H1 (cell line): Measurements from ENCODE around the gene GMIP. TPM values are rescaled to one million over a fixed set of nuclear protein-coding genes. Genes with fewer than 3 reads are reported as not detected.
A peak's percentile ranks its signal among the peaks of the same experiment; 100 is the strongest.

ENCODE experiments used
- BCL11A ChIP-seq, 2 experiments: IDR thresholded peaks; one replicate each; pipeline ENCODE4 v1.6.1; 2011; ENCODE audit warnings: low read depth in 2 of 2, low read length in 2 of 2, mild to moderate bottlenecking in 2 of 2
- BRCA1 ChIP-seq: IDR thresholded peaks from 2 replicates; pipeline ENCODE4 v1.6.1; 2012; ENCODE audit warnings: low read depth, low read length, improper control_type of control experiment
- CBX5 ChIP-seq: fragments of 300-800, 300-1000 bp; sonication (generic); IDR thresholded peaks from 2 replicates; pipeline ENCODE4 v1.7.1; 2016; ENCODE audit warnings: antibody characterized with exemption, low read length, low read depth
- CHD1 ChIP-seq: IDR thresholded peaks from 2 replicates; pipeline ENCODE4 v1.6.1; 2012; ENCODE audit warnings: low read depth, low read length, improper control_type of control experiment
- CHD2 ChIP-seq: IDR thresholded peaks from 2 replicates; pipeline ENCODE4 v1.6.1; 2012; ENCODE audit warnings: low read length, improper control_type of control experiment
- EGR1 ChIP-seq: IDR thresholded peaks from 2 replicates; pipeline ENCODE4 v1.6.1; 2011; ENCODE audit warnings: low read depth, low read length, borderline replicate concordance
- EP300 ChIP-seq, 2 experiments: IDR thresholded peaks; 1 replicate in 1 of 2; 2 replicates in 1 of 2; pipeline ENCODE4 v1.6.1; 2011 to 2012; ENCODE audit warnings: low read depth in 2 of 2, low read length in 2 of 2, mild to moderate bottlenecking in 2 of 2, borderline replicate concordance in 1 of 2, inconsistent platforms in 1 of 2, moderate library complexity in 1 of 2
- FOSL1 ChIP-seq: IDR thresholded peaks from 2 replicates; pipeline ENCODE4 v1.6.1; 2011; ENCODE audit warnings: mild to moderate bottlenecking, low read depth, low read length, moderate library complexity; ENCODE audit not compliant: insufficient read depth
- HDAC6 ChIP-seq: IDR thresholded peaks from one replicate; pipeline ENCODE4 v1.7.1; 2012; ENCODE audit warnings: low read depth, mild to moderate bottlenecking, inconsistent platforms, low read length, moderate library complexity
- JUN ChIP-seq: IDR thresholded peaks from 2 replicates; pipeline ENCODE4 v1.6.1; 2011; ENCODE audit warnings: low read depth, mild to moderate bottlenecking, improper control_type of control experiment, low read length
- KDM4A ChIP-seq: IDR thresholded peaks from one replicate; pipeline ENCODE4 v1.7.1; 2012; ENCODE audit warnings: low read depth, mild to moderate bottlenecking, moderate library complexity, low read length, inconsistent platforms; ENCODE audit not compliant: severe bottlenecking
- MAX ChIP-seq: IDR thresholded peaks from 2 replicates; pipeline ENCODE4 v1.6.1; 2012; ENCODE audit warnings: inconsistent platforms
- PHF8 ChIP-seq: fragments of 200-600 bp; sonication (generic); conservative IDR thresholded peaks from 2 replicates; pipeline ENCODE4 v1.7.1; 2012; ENCODE audit warnings: low read depth, mild to moderate bottlenecking, inconsistent platforms, low read length, moderate library complexity
- RNF2 ChIP-seq: fragments of 200-900, 300-1000 bp; sonication (generic); IDR thresholded peaks from 2 replicates; pipeline ENCODE4 v1.7.1; 2016; ENCODE audit warnings: borderline replicate concordance, low read depth, mild to moderate bottlenecking, antibody characterized with exemption, low read length; ENCODE audit not compliant: poor library complexity, severe bottlenecking; ENCODE audit errors: missing control alignments
- SAP30 ChIP-seq: fragments of 300-600 bp; sonication (generic); IDR thresholded peaks from 2 replicates; pipeline ENCODE4 v1.7.1; 2012; ENCODE audit warnings: low read length, moderate library complexity, mild to moderate bottlenecking, inconsistent platforms; ENCODE audit not compliant: insufficient read depth, insufficient replicate concordance
- SIN3A ChIP-seq, 2 experiments: IDR thresholded peaks in 1 of 2; conservative IDR thresholded peaks in 1 of 2; 2 replicates each; pipeline ENCODE4 v1.6.1; 2011 to 2012; ENCODE audit warnings: low read length in 2 of 2, improper control_type of control experiment in 1 of 2, low read depth in 1 of 2, mild to moderate bottlenecking in 1 of 2
- SIX5 ChIP-seq: IDR thresholded peaks from 2 replicates; pipeline ENCODE4 v1.6.1; 2011; ENCODE audit warnings: mild to moderate bottlenecking, low read depth, low read length
- SP2 ChIP-seq: IDR thresholded peaks from 2 replicates; pipeline ENCODE4 v1.6.1; 2012; ENCODE audit warnings: mild to moderate bottlenecking, low read length, inconsistent platforms
- TBP ChIP-seq: IDR thresholded peaks from 2 replicates; pipeline ENCODE4 v1.6.1; 2011; ENCODE audit warnings: low read depth, low read length, improper control_type of control experiment
- USF2 ChIP-seq: IDR thresholded peaks from 2 replicates; pipeline ENCODE4 v1.6.1; 2011; ENCODE audit warnings: low read length, improper control_type of control experiment
- ZNF274 ChIP-seq: IDR thresholded peaks from 2 replicates; pipeline ENCODE4 v1.7.0; 2012; ENCODE audit warnings: low read length, borderline replicate concordance; ENCODE audit errors: extremely low read depth
- polyA plus RNA-seq, 7 experiments: library from polyadenylated mRNA; depleted of rRNA in 3 of 7; stranded (reverse) in 5 of 7; unstranded in 2 of 7; fragments of >200 nt in 5 of 7; fragments of 200-250 nt in 2 of 7; gene quantifications; 1 replicate in 5 of 7; 2 replicates in 1 of 7; 4 replicates in 1 of 7; pipeline versions ENCODE4 v1.2.1 to v1.2.3, GENCODE V29; 2011 to 2013; ENCODE audit warnings: missing spikeins in 2 of 7, mixed read lengths in 2 of 7
- total RNA-seq: library from RNA; stranded (reverse); fragmentation: NEBNext Ultra II Directional; extraction: Animal tissue kit (Norgen Biotek cat#: 25700); gene quantifications from 2 replicates; pipeline ENCODE4 v1.2.1, GENCODE V29; 2021

Gene GMIP
- total and polyA plus RNA-seq, 2 of the 8 experiments (the other 6 are each of a cell fraction or from before 2014, with no cell fraction given) = 5.7 to 18.1 TPM

DNA sequence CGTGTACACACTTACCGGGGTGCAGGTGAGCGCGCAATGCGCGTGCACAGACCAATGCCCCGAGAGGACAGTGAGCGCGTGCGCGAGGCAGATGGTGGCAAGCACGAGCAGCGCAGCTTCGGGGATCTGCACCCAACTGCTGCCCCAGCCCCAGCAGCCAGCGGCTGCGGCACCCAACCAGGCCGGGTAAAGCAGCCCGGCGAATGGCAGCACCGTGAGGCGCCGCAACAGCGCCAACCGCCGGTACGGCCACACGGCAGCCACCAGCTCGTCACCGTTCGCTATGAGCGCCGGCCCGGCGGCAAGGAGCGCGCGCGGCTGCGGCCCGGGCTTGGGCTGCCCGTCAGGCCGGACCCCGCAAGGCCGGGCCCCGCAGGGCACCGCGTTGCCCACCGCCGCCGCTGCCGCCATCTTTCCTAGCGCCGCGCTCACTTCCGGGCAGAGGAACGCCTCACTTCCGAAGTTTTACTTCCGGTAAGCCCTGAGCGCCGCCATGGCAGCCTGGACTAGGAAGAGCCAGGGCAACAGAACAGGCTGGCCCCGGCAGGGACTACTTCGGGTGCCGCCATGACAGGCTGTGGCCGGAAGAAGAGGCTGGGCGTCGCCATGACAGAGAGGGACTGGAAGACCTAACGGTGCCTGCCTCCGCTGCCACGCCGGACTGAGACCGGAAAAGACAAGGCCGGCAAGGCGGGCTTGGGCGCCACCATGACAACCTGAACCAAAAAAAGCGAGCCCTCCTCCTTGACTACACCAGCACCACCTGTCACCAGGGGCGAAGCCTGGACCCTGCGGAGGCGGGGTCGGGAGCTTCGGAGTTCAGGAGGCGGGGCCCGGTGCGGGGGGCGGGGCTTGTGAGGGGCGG, 20.0 kb upstream of the GMIP start, which contains the start of gene ATP13A1 (continued):
- TF ChIP-seq USF2 = no peak
- TF ChIP-seq SIN3A (conservative IDR thresholded peaks at IDR 0.05 in 1 of 2, IDR thresholded peaks at IDR 0.05 in 1 of 2; ENCODE audit: low read depth in 1 of 2, low read length in 2 of 2) = peak; percentile 91 to 97; a peak in 3 of 4 replicates
- no peak for TF ChIP-seq BCL11A (IDR thresholded peaks at IDR 0.05; ENCODE audit: low read depth in 2 of 2, low read length in 2 of 2)
- no peak for TF ChIP-seq CBX5
- no peak for TF ChIP-seq HDAC6
- peak; percentile 70 for TF ChIP-seq KDM4A
- TF ChIP-seq EP300 (IDR thresholded peaks at IDR 0.05; ENCODE audit: borderline replicate concordance in 1 of 2, low read depth in 2 of 2, low read length in 2 of 2) = 0 out of 3 replicates have a peak, but pooled peaks of 1 of the 2 experiments have one; percentile 27
- TF ChIP-seq RNF2 = no peak
- 0 out of 2 replicates have a peak, but pooled peaks have one; percentile 9 for TF ChIP-seq JUN
- no peak for TF ChIP-seq SP2
- no peak for TF ChIP-seq SIX5
- no peak for TF ChIP-seq FOSL1
- TF ChIP-seq CHD1 = no peak
- peak; percentile 94 for TF ChIP-seq EGR1
- TF ChIP-seq PHF8 = peak; percentile 89
- peak; percentile 57 for TF ChIP-seq MAX
- no peak for TF ChIP-seq CHD2
- no peak for TF ChIP-seq BRCA1
- TF ChIP-seq ZNF274 = no peak
- peak; percentile 81; the same call in 1 of the 2 replicates for TF ChIP-seq TBP
- TF ChIP-seq SAP30 = peak; percentile 98
